Panc1 (cell line): ENCODE measurements around the gene TLX1.

Experiments used
- POLR2AphosphoS5 ChIP-seq: IDR thresholded peaks from 2 replicates; pipeline ENCODE4 v1.6.1; 2012; ENCODE audit warnings: mild to moderate bottlenecking, low read depth, low read length, moderate library complexity
- SIN3A ChIP-seq: IDR thresholded peaks from 2 replicates; pipeline ENCODE4 v1.6.1; 2012; ENCODE audit warnings: low read depth, mild to moderate bottlenecking, low read length, moderate library complexity, borderline replicate concordance; ENCODE audit not compliant: insufficient read depth
- TF ChIP-seq, protein P1 (sequence below): fragments of 450-650 bp; IDR thresholded peaks from 2 replicates; pipeline ENCODE4 v1.5.1; 2017; ENCODE audit warnings: mild to moderate bottlenecking

DNA sequence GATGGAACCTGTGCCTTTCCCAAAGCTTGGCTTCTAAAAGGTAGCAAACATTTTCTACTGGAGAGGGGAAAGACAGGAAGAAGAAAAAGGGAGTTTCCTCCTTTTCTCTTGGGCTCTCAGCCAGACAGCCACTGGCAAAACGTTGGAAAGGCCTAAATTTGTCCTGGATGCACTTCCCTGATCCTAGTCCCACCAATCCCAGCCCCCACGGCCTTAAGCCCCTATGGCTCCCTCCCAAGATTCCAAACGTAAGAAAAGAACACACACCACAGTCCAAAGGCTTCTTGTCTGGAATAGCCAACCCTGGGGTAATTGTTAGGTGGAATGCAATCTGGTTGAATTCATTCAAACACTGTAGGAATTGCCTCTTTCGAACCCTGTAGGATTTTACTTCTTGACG, 959 bp upstream of the TLX1 start:
- TF ChIP-seq, protein P1, sequence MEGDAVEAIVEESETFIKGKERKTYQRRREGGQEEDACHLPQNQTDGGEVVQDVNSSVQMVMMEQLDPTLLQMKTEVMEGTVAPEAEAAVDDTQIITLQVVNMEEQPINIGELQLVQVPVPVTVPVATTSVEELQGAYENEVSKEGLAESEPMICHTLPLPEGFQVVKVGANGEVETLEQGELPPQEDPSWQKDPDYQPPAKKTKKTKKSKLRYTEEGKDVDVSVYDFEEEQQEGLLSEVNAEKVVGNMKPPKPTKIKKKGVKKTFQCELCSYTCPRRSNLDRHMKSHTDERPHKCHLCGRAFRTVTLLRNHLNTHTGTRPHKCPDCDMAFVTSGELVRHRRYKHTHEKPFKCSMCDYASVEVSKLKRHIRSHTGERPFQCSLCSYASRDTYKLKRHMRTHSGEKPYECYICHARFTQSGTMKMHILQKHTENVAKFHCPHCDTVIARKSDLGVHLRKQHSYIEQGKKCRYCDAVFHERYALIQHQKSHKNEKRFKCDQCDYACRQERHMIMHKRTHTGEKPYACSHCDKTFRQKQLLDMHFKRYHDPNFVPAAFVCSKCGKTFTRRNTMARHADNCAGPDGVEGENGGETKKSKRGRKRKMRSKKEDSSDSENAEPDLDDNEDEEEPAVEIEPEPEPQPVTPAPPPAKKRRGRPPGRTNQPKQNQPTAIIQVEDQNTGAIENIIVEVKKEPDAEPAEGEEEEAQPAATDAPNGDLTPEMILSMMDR = no peak
- no peak for TF ChIP-seq SIN3A
- no peak for TF ChIP-seq POLR2AphosphoS5
